GM19193 (cell line): Measurements from ENCODE around the gene TOP1.

Source experiments
- POLR2A ChIP-seq: IDR thresholded peaks from 4 replicates; pipeline ENCODE4 v1.6.1; 2011; ENCODE audit not compliant: insufficient read depth, insufficient read length; ENCODE audit errors: extremely low read depth

The TOP1 gene

GRCh38 chr20:41135888-41136679 is 107.5 kb downstream of the TOP1 start:
- TF ChIP-seq POLR2A, result no peak

- TF ChIP-seq POLR2A, result peak; percentile 62
These were observed 108.3 kb downstream of the TOP1 start, which contains the start of gene PLCG1 for GRCh38 chr20:41136680-41137613. PLCG1 (plus strand) TSS chr20:41137543; CDS start chr20:41137642, 99 bp downstream.

DNA sequence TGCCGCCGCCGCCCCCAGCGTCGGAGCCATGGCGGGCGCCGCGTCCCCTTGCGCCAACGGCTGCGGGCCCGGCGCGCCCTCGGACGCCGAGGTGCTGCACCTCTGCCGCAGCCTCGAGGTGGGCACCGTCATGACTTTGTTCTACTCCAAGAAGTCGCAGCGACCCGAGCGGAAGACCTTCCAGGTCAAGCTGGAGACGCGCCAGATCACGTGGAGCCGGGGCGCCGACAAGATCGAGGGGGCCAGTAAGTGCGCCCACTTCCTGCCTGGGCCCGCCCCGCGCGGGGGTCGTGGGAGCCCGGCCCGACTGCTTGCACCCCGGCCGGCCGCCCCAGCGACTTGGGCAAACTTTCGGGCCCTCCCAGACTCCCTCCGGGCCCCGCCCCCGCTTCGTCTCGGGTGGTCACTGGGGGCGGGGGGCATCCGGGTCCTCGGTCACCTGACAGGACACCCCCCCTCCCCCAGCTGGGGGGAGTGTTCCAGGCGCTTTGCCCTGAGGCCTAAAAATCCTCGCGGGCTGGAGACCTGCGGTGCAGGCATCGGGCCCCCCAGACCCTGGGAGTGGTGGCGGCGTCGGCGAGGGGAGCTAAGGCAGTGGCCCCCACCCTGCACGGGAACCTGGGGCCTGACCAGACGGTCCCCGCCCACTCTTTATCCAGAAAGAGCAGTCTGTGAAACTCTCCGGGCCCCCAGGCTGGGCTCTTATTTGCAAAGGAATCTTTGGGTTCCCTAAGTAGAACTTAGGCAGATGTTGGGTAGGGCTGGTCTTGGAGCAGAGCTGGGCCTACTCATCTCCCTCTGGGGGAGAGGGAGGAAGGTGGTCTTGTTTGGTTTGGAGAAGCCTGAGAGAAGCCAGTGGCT is 109.2 kb downstream of the TOP1 start:
- peak; percentile 32 for TF ChIP-seq POLR2A

DNA sequence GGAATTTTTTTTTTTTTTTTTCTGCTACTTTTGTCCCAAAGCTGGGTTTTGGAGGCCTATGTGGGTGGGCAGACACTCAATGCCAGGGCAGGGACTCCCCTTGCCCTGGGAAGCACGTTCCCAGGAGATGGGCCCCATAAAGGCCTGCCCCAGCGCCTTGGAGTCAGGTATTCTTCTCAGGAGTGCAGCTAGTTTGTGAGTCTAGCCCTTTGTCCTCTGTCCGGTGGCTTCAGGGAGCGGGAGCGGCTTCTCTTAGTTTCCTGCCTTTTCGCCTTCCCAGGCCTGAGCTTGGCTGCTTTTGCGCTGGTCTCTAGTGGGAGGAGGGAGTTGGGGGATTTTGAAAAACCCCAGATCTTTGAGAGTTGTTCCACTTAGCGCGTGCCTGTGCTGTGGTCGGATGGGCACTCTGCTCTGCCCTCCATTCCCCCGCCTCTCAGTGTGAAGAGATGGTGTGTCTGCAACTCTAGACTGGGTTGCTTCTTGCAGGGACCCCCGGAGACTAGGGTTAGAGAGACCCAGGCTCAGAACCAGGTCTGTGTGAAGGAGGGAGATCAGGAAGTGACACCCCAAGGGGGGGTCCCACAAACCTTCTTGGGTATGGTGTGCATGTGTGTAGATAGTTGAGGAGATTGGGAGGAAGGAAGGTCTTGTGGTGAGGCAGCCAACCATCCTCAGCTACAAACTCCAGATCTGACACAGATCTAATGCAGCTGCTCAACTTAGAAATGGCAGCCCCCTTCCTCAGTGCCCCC is 110.0 kb downstream of the TOP1 start:
- TF ChIP-seq POLR2A, result no peak

DNA sequence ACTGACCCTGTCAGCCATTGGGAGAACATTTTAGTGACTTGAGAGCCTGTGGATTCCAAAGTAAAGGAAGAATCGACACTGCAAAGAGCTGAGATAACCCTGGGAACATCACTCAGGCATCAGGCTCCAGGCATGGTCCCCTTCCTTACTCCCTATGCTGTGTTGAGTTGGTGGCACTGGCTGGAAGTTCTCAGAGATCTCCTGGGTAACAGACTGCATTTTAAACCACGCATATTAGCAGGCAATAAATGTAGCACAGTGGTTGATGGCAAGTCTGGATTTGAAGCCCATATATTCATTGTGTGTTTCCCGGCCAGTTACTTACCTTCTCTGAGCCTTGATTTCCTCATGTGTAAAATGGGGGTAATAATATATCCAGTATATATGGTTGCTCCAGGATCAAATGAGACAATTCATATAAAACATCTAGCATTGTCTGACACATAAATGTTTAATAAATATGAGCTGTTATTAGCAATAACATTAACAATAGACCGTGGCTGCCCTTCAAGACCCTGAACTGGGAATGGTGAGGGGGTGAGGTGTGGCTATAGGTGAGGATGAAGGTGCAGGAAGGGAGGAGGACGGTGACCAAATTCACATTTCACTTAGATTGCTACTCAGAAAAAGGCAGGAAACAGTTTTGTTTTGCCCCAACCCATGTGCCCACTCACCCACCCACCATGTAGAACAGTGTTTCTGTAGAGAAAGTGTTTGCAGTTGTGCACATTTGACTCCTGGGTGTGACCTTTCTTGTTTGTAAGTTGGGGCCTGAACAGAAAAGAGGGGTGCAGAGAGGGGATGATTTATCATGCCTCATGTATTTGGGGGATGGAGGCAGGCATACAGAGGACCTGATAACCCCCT is 110.8 kb downstream of the TOP1 start:
- no peak for TF ChIP-seq POLR2A

DNA sequence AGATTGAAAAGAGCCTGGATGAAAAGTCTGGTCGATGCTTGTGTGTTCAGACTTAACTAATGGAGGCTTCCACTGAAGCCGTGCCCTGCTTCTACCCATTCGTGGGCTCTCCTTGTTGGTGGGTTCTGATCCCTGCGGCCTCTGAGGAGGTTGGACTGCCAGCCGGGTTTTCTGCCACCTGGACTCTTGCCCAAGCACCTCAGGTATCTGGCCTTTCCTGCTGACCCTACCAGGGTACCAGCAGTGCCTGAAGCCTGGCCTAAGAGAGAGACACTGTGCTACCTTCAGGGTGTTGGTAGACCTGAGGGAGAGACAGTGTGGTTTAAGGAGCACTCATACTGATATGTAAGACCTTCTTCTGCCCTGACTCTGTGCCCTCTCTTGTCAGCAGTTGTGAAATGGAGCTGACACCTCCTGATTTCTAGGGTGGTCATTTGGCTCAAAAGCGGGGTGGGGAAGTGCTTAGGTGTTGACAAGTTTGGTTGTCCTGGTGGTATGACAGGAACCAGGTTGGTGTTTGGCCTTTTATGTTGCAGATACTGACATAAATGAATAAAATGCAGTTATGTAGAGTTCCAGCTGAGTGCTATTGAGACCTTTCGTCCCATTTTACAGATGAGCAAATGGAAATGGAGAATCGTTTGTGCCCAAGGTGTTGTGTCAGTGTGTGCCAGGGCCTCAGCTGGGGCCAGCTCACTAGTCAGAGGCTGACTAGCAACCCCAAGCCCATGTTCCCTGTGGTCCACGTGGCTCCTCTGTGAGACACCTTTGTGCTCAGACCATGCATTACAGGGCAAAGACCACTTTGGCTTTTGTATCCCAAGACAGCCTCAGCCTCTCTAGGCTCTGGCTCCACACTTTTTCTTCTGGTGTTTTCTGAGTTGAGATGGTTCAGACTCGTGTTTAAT is 111.9 kb downstream of the TOP1 start:
- TF ChIP-seq POLR2A, result no peak

DNA sequence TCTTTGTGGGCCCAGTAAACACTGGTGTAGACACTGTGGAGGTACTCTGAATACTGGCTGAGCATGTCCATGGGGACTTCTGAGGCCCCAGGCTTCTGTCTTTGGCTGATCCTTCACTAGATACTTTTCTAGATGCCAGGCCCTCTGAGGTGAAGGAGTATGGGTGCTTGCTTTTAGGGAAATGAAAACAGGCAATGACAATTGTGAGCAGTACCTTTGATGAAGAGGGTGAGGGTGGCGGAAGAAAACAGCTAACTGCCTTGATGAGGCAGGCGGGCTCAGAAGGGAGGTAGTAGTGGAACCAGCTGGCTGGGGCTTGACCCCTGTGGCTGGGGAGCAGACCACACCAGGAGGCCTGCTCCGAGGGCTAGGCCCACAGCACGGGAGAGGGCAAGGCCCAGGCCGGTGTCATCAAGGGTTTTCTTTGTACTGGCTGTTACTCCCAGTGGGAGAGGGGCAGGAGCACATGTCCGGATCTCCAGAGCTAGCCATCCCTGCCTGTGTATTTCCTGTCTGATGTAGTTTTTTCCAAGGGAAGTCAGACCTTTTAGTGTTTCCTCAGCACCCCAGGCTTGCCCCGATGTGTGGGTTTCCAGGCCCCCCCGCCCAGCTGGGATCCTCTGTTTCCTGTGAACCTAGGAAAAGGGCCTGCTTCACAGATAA is 112.7 kb downstream of the TOP1 start:
- no peak for TF ChIP-seq POLR2A

- TF ChIP-seq POLR2A, result no peak
These were observed 113.6 kb downstream of the TOP1 start for GRCh38 chr20:41142245-41142644.

- no peak for TF ChIP-seq POLR2A
These were observed 114.3 kb downstream of the TOP1 start for GRCh38 chr20:41142919-41143318.

GRCh38 chr20:41143354-41143753 is 114.7 kb downstream of the TOP1 start:
- TF ChIP-seq POLR2A, result no peak

- no peak for TF ChIP-seq POLR2A
These were observed 116.7 kb downstream of the TOP1 start for GRCh38 chr20:41145317-41145716.
